Glutamatergic neuron (in vitro differentiated cells): ENCODE results near the gene TBC1D19. TPM values are rescaled to one million over a fixed set of nuclear protein-coding genes. Genes with fewer than 3 reads are reported as not detected.
"Not testable (repeated sequence)": the region's sequence is repeated elsewhere in the genome, so short reads cannot be mapped to it uniquely, and the experiment has no call there.

Experiments
- DNase-seq: peaks from one replicate; pipeline ENCODE4 v3.0.0; 2022
- H3K27ac Mint-ChIP-seq: one replicate; pipeline ENCODE4 v1.8.0; 2020; ENCODE audit warnings: mild to moderate bottlenecking, mixed read lengths, inconsistent platforms; ENCODE audit not compliant: unreplicated experiment
- H3K27me3 Mint-ChIP-seq: one replicate; pipeline ENCODE4 v1.8.0; 2020; ENCODE audit warnings: mild to moderate bottlenecking, moderate library complexity, mixed read lengths, inconsistent platforms; ENCODE audit not compliant: unreplicated experiment
- H3K36me3 Mint-ChIP-seq: one replicate; pipeline ENCODE4 v1.8.0; 2020; ENCODE audit warnings: mild to moderate bottlenecking, mixed read lengths, inconsistent platforms; ENCODE audit not compliant: unreplicated experiment
- H3K4me1 Mint-ChIP-seq: one replicate; pipeline ENCODE4 v1.8.0; 2020; ENCODE audit warnings: mild to moderate bottlenecking, low read depth, mixed read lengths, inconsistent platforms; ENCODE audit not compliant: unreplicated experiment
- H3K4me3 Mint-ChIP-seq: one replicate; pipeline ENCODE4 v1.8.0; 2020; ENCODE audit warnings: mild to moderate bottlenecking, mixed read lengths, inconsistent platforms; ENCODE audit not compliant: unreplicated experiment
- H3K9me3 Mint-ChIP-seq: one replicate; pipeline ENCODE4 v1.8.0; 2020; ENCODE audit warnings: mild to moderate bottlenecking, moderate library complexity, mixed read lengths, inconsistent platforms; ENCODE audit not compliant: unreplicated experiment
- CTCF ChIP-seq: fragments of 200-600 bp; sonication (generic); IDR thresholded peaks from one replicate; pipeline ENCODE4 v1.5.0; 2021; ENCODE audit not compliant: partially characterized antibody, unreplicated experiment
- total RNA-seq: library from RNA; stranded (reverse); fragmentation: NEBNext Ultra II Directional; extraction: Animal tissue kit (Norgen Biotek cat#: 25700); gene quantifications from one replicate; pipeline ENCODE4 v1.2.1, GENCODE V29; 2021; ENCODE audit not compliant: unreplicated experiment

Gene TBC1D19
- total RNA-seq, 1 donor from 2014 or later = 21.2 TPM

GRCh38 chr4:26647523-26648224 lies 63.8 kb downstream of the TBC1D19 start:
- H3K27ac Mint-ChIP-seq = no peak overlapping the region
- peaks cover 5% of the 10 kb centered on the region for H3K9me3 Mint-ChIP-seq
- H3K36me3 Mint-ChIP-seq = peaks cover 3% of the 10 kb centered on the region
- no peak for TF ChIP-seq CTCF
- H3K27me3 Mint-ChIP-seq = peaks cover 2% of the 10 kb centered on the region
- no peak for DNase-seq
- H3K4me1 Mint-ChIP-seq = no peaks in the 10 kb centered on the region
- no peak overlapping the region for H3K4me3 Mint-ChIP-seq

GRCh38 chr4:26648260-26648659 lies 64.4 kb downstream of the TBC1D19 start:
- TF ChIP-seq CTCF = no peak
- H3K4me1 Mint-ChIP-seq = no peaks in the 10 kb centered on the region
- no peak for DNase-seq
- H3K36me3 Mint-ChIP-seq = peaks cover 7% of the 10 kb centered on the region
- H3K27me3 Mint-ChIP-seq = peaks cover 2% of the 10 kb centered on the region
- no peak overlapping the region for H3K27ac Mint-ChIP-seq
- H3K9me3 Mint-ChIP-seq = peaks cover 6% of the 10 kb centered on the region
- no peak overlapping the region for H3K4me3 Mint-ChIP-seq

- peaks cover 10% of the 10 kb centered on the region for H3K36me3 Mint-ChIP-seq
- no peaks in the 10 kb centered on the region for H3K27me3 Mint-ChIP-seq
- H3K9me3 Mint-ChIP-seq = peaks cover 4% of the 10 kb centered on the region
- no peak overlapping the region for H3K27ac Mint-ChIP-seq
- TF ChIP-seq CTCF = no peak
- no peaks in the 10 kb centered on the region for H3K4me1 Mint-ChIP-seq
- no peak overlapping the region for H3K4me3 Mint-ChIP-seq
- no peak for DNase-seq
These were observed 76.4 kb downstream of the TBC1D19 start for GRCh38 chr4:26660261-26660660.

- Mint-ChIP-seq H3K4me1 (no peaks in the 10 kb centered on the region), H3K27ac (peak overlapping the region; percentile 26), H3K4me3 (no peak overlapping the region), H3K36me3 (no peaks in the 10 kb centered on the region), H3K9me3 (no peaks in the 10 kb centered on the region), H3K27me3 (no peaks in the 10 kb centered on the region)
- TF ChIP-seq CTCF = no peak
- DNase-seq = no peak
These were observed 80.0 kb downstream of the TBC1D19 start for GRCh38 chr4:26663888-26664287.

- no peaks in the 10 kb centered on the region for H3K36me3 Mint-ChIP-seq
- peak overlapping the region; percentile 10 for H3K4me3 Mint-ChIP-seq
- H3K27me3 Mint-ChIP-seq = no peaks in the 10 kb centered on the region
- peaks cover 2% of the 10 kb centered on the region for H3K9me3 Mint-ChIP-seq
- TF ChIP-seq CTCF = no peak
- DNase-seq = no peak
- peaks cover 14% of the 10 kb centered on the region for H3K4me1 Mint-ChIP-seq
- H3K27ac Mint-ChIP-seq = peak overlapping the region; percentile 74
These were observed 87.1 kb downstream of the TBC1D19 start for GRCh38 chr4:26670903-26671537.

GRCh38 chr4:26679040-26679695 lies 95.3 kb downstream of the TBC1D19 start:
- H3K27ac Mint-ChIP-seq, H3K27me3 Mint-ChIP-seq, H3K4me1 Mint-ChIP-seq, H3K4me3 Mint-ChIP-seq, DNase-seq: not testable (repeated sequence)
- peaks cover 11% of the 10 kb centered on the region for H3K9me3 Mint-ChIP-seq
- H3K36me3 Mint-ChIP-seq = peaks cover 43% of the 10 kb centered on the region
